Lung microvascular endothelial cell (primary cell): Measurements from ENCODE around the gene BCAS3. TPM values are rescaled to one million over a fixed set of nuclear protein-coding genes. Genes with fewer than 3 reads are reported as not detected.
"Not testable (repeated sequence)": the region's sequence is repeated elsewhere in the genome, so short reads cannot be mapped to it uniquely, and the experiment has no call there.

Source experiments
- DNase-seq, 2 donors: peaks; one replicate each; pipeline versions ENCODE4 v3.0.0 to v3.0.0-alpha.2; 2010; ENCODE audit warnings: low read depth in 2 of 2
- total RNA-seq: library from RNA; depleted of rRNA; stranded (reverse); fragments of >200 nt; gene quantifications from 2 replicates; pipeline ENCODE4 v1.2.1, GENCODE V29; 2014

BCAS3 gene
- total RNA-seq, 1 donor from 2014 or later = 17.9 TPM

- not testable (repeated sequence) for DNase-seq
These were observed 3.0 kb upstream of the BCAS3 start for GRCh38 chr17:60674637-60675036.

- no peak for DNase-seq
These were observed 1.7 kb upstream of the BCAS3 start for GRCh38 chr17:60675997-60676396.

- peak in 1 of 2 donors; percentile 0 for DNase-seq
These were observed 818 bp upstream of the BCAS3 start for GRCh38 chr17:60676758-60677307.

- no peak for DNase-seq
These were observed 430 bp downstream of the BCAS3 start for GRCh38 chr17:60678118-60678444.

- DNase-seq = no peak
These were observed 1.6 kb downstream of the BCAS3 start for GRCh38 chr17:60679287-60679686.

GRCh38 chr17:60680754-60681153 is 3.1 kb downstream of the BCAS3 start:
- no peak for DNase-seq

GRCh38 chr17:60685437-60685836 is 7.8 kb downstream of the BCAS3 start:
- DNase-seq = no peak

- DNase-seq = peak in 1 of 2 donors; percentile 26
These were observed 18.3 kb downstream of the BCAS3 start for GRCh38 chr17:60695960-60696359.

GRCh38 chr17:60699090-60699489 is 21.4 kb downstream of the BCAS3 start:
- no peak for DNase-seq

- DNase-seq = peak in 1 of 2 donors; percentile 9
These were observed 26.5 kb downstream of the BCAS3 start for GRCh38 chr17:60704170-60704569.

- no peak for DNase-seq
These were observed 35.0 kb downstream of the BCAS3 start for GRCh38 chr17:60712675-60713074.

- DNase-seq = no peak
These were observed 36.0 kb downstream of the BCAS3 start for GRCh38 chr17:60713608-60714007.

GRCh38 chr17:60716766-60717165 is 39.1 kb downstream of the BCAS3 start:
- no peak for DNase-seq

GRCh38 chr17:60717814-60718213 is 40.2 kb downstream of the BCAS3 start:
- no peak for DNase-seq

- DNase-seq = peak; percentile 65 to 70
These were observed 43.3 kb downstream of the BCAS3 start for GRCh38 chr17:60720763-60721531.

GRCh38 chr17:60724647-60725046 is 47.0 kb downstream of the BCAS3 start:
- DNase-seq = no peak

GRCh38 chr17:60729854-60730253 is 52.2 kb downstream of the BCAS3 start:
- no peak for DNase-seq

GRCh38 chr17:60730273-60730672 is 52.6 kb downstream of the BCAS3 start:
- DNase-seq = no peak

GRCh38 chr17:60738287-60738686 is 60.6 kb downstream of the BCAS3 start:
- no peak for DNase-seq

GRCh38 chr17:60740584-60740983 is 62.9 kb downstream of the BCAS3 start:
- DNase-seq = no peak

- DNase-seq = no peak
These were observed 63.4 kb downstream of the BCAS3 start for GRCh38 chr17:60741031-60741430.

- DNase-seq = no peak
These were observed 65.6 kb downstream of the BCAS3 start for GRCh38 chr17:60743282-60743681.

- DNase-seq = peak in 1 of 2 donors; percentile 14
These were observed 66.1 kb downstream of the BCAS3 start for GRCh38 chr17:60743799-60744198.
